Caco-2 (cell line): ENCODE data around the gene PRCP. TPM values are rescaled to one million over a fixed set of nuclear protein-coding genes. Genes with fewer than 3 reads are reported as not detected.

ENCODE experiments used
- BruUV-seq: library from RNA; stranded (reverse); fragments of 400-500 nt; replicated peaks from 2 replicates; lab custom pipeline; 2021; lab: Mats Ljungman, UMichigan
- CTCF ChIA-PET: fragments of 300-600 bp; sonication (Branson Sonifier 250); formaldehyde crosslinking; loops from one replicate; lab custom pipeline; 2022; ENCODE audit warnings: antibody characterized with exemption; lab: Charles Lee
- POLR2A ChIA-PET: fragments of 300-600 bp; sonication (Branson Sonifier 250); formaldehyde crosslinking; loops from one replicate; lab custom pipeline; 2022; ENCODE audit warnings: antibody characterized with exemption; lab: Charles Lee
- DNase-seq, 2 experiments: peaks; one replicate each; pipeline versions ENCODE4 v3.0.0 to v3.0.0-alpha.2; 2020 to 2022
- H3K27me3 ChIP-seq: replicated peaks from 2 replicates; pipeline ENCODE4 v1.6.0; 2011; ENCODE audit warnings: low read length; ENCODE audit not compliant: control insufficient read depth, insufficient read depth
- H3K36me3 ChIP-seq: 2 replicates; pipeline ENCODE4 v1.5.1; 2011; ENCODE audit warnings: low read length; ENCODE audit not compliant: control insufficient read depth, insufficient read depth
- H3K4me1 ChIP-seq: fragments of 250-450 bp; sonication (Bioruptor Pico); 2 replicates; pipeline ENCODE4 v1.5.1; 2020; ENCODE audit warnings: mild to moderate bottlenecking
- H3K4me3 ChIP-seq: 2 replicates; pipeline ENCODE4 v1.5.1; 2011; ENCODE audit warnings: low read depth, mild to moderate bottlenecking, control low read depth, low read length
- H3K9me3 ChIP-seq: fragments of 250-450 bp; sonication (Bioruptor Pico); 2 replicates; pipeline ENCODE4 v1.5.1; 2020; ENCODE audit warnings: mild to moderate bottlenecking, moderate library complexity
- H3K27ac Mint-ChIP-seq: one replicate; pipeline ENCODE4 v1.8.0; 2022; ENCODE audit warnings: mixed read lengths; ENCODE audit not compliant: unreplicated experiment
- H3K27me3 Mint-ChIP-seq: one replicate; pipeline ENCODE4 v1.8.0; 2022; ENCODE audit warnings: mixed read lengths; ENCODE audit not compliant: insufficient read depth, unreplicated experiment
- H3K36me3 Mint-ChIP-seq: one replicate; pipeline ENCODE4 v1.8.0; 2022; ENCODE audit warnings: mild to moderate bottlenecking, mixed read lengths; ENCODE audit not compliant: insufficient read depth, unreplicated experiment
- H3K4me1 Mint-ChIP-seq: one replicate; pipeline ENCODE4 v1.8.0; 2022; ENCODE audit warnings: low read depth, mixed read lengths; ENCODE audit not compliant: unreplicated experiment
- H3K4me3 Mint-ChIP-seq: one replicate; pipeline ENCODE4 v1.8.0; 2022; ENCODE audit warnings: mild to moderate bottlenecking, moderate library complexity, mixed read lengths; ENCODE audit not compliant: unreplicated experiment
- H3K9me3 Mint-ChIP-seq: one replicate; pipeline ENCODE4 v1.8.0; 2022; ENCODE audit warnings: mixed read lengths; ENCODE audit not compliant: unreplicated experiment
- intact Hi-C: fragments of 100-400 bp; cut with micrococcal nuclease; formaldehyde crosslinking; loops from one replicate; pipeline ENCODE4 v1.10.0; 2022; ENCODE audit not compliant: unreplicated experiment
- total RNA-seq: library from RNA; stranded (reverse); gene quantifications from 2 replicates; pipeline ENCODE4 v1.2.3, GENCODE V29; 2022
- TF ChIP-seq, protein P1 (sequence below), 2 experiments: fragments of 200-600 bp in 1 of 2; IDR thresholded peaks; 1 replicate in 1 of 2; 2 replicates in 1 of 2; pipeline versions ENCODE4 v1.5.1 to v1.8.0; 2011 to 2022; ENCODE audit warnings: antibody characterized with exemption in 1 of 2, control low read depth in 1 of 2, inconsistent platforms in 1 of 2, low read depth in 1 of 2, low read length in 1 of 2, mild to moderate bottlenecking in 1 of 2, moderate library complexity in 1 of 2; ENCODE audit not compliant: insufficient read depth in 1 of 2, severe bottlenecking in 1 of 2, unreplicated experiment in 1 of 2

Gene PRCP
- total RNA-seq, 1 experiment from 2014 or later: 107 TPM

DNA sequence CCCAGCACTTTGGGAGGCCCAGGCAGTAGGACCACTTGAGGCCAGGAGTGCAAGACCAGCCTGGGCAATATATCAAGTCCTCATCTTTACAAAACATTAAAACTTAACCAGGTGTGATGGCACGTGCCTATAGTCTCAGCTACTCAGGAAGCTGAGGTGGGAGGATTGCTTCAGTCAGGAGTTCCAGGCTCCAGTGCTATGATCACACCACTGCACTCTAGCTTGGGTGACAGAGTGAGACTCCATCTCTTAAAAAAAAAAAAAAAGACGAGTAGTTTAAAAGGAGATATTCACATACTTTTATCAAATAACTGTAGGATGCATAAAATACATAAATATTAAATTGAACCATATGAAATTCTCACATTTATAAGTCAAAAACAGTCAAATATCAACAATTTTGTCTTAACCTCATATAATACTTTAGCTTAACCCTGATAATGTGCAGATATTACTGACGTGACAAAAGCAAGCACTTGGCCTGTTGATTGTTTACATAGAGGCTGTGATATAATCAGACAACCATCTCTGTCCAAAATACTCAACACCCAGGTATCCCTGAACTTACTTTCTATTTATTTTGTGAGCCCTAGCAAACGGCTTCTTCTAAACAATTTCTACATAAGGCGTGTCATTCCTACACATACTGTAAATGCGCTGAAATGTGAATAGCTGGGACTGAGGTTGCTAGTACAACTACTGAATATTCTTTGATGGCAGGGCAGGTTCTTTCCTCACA is 57.0 kb downstream of the PRCP start:
- intact Hi-C loops: no loop called here
- Mint-ChIP-seq H3K36me3 (no peaks in the 10 kb centered on the region), H3K9me3 (no peaks in the 10 kb centered on the region), H3K27ac (no peak overlapping the region), H3K4me3 (no peak overlapping the region), H3K4me1 (no peaks in the 10 kb centered on the region), H3K27me3 (no peaks in the 10 kb centered on the region)
- BruUV-seq: no TSS peak
- no peaks in the 10 kb centered on the region for H3K36me3 ChIP-seq
- no peaks in the 10 kb centered on the region for H3K4me1 ChIP-seq
- POLR2A ChIA-PET: no interaction called here
- no peak for DNase-seq
- H3K4me3 ChIP-seq: no peak overlapping the region
- H3K9me3 ChIP-seq: no peaks in the 10 kb centered on the region
- CTCF ChIA-PET: interaction anchor here (2.2 kb wide), 1 partner anchor 24 kb away, joined by 6 read pairs; no protein-coding TSS in a partner anchor
- TF ChIP-seq, protein P1, sequence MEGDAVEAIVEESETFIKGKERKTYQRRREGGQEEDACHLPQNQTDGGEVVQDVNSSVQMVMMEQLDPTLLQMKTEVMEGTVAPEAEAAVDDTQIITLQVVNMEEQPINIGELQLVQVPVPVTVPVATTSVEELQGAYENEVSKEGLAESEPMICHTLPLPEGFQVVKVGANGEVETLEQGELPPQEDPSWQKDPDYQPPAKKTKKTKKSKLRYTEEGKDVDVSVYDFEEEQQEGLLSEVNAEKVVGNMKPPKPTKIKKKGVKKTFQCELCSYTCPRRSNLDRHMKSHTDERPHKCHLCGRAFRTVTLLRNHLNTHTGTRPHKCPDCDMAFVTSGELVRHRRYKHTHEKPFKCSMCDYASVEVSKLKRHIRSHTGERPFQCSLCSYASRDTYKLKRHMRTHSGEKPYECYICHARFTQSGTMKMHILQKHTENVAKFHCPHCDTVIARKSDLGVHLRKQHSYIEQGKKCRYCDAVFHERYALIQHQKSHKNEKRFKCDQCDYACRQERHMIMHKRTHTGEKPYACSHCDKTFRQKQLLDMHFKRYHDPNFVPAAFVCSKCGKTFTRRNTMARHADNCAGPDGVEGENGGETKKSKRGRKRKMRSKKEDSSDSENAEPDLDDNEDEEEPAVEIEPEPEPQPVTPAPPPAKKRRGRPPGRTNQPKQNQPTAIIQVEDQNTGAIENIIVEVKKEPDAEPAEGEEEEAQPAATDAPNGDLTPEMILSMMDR (IDR thresholded peaks at IDR 0.05; ENCODE audit: insufficient read depth in 1 of 2, low read depth in 1 of 2, low read length in 1 of 2, severe bottlenecking in 1 of 2, unreplicated experiment in 1 of 2): no peak
- no peaks in the 10 kb centered on the region for H3K27me3 ChIP-seq

DNA sequence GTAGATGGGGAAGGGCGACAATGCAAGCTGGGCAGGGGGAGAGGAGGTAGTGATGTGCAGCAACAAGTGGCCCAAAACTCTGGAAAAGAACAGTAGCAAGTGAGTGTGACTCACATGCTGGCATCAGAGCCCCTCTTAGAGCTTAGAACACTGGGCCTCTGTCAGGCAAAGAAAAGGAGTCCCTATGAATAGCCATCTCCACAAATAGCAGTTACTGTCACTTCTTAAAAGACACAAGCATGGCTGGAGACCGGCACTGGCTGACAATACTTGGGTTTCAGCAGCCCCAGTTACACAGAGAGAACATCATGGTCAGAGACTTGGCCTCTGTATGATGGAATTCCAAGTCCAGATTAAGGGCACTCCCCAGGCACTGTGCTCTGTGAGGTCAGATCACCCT is 58.2 kb downstream of the PRCP start:
- DNase-seq: no peak
- CTCF ChIA-PET: interaction anchor here (2.2 kb wide), 1 partner anchor 26 kb away, joined by 6 read pairs; no protein-coding TSS in a partner anchor
- Mint-ChIP-seq H3K9me3 (no peaks in the 10 kb centered on the region), H3K4me3 (no peak overlapping the region), H3K27me3 (no peaks in the 10 kb centered on the region), H3K36me3 (no peaks in the 10 kb centered on the region), H3K27ac (no peak overlapping the region), H3K4me1 (no peaks in the 10 kb centered on the region)
- BruUV-seq: no TSS peak
- POLR2A ChIA-PET: no interaction called here
- Histone ChIP-seq H3K4me3 (no peak overlapping the region), H3K9me3 (no peaks in the 10 kb centered on the region), H3K27me3 (no peaks in the 10 kb centered on the region), H3K36me3 (no peaks in the 10 kb centered on the region), H3K4me1 (no peaks in the 10 kb centered on the region)
- intact Hi-C loops: no loop called here
- TF ChIP-seq, protein P1 (IDR thresholded peaks at IDR 0.05; ENCODE audit: insufficient read depth in 1 of 2, low read depth in 1 of 2, low read length in 1 of 2, severe bottlenecking in 1 of 2, unreplicated experiment in 1 of 2): no peak

DNA sequence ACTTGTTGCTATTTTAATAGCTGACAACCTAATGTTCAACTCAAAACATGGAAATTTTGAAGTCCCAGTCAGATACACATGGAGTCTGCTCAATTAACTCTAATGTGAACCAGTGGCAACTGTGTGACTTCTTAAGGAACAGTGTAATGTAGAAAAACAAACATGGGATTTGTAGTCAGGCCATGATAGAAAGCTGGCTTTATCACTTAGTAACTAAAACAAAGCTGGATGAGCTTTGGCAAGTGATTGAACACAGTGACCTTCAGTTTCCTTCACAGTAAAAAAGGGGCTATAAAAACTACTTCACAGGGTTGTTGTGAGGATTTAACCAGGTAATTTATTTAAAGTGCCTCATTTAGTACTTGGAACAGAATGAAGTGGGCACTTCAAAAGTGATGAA is 62.6 kb downstream of the PRCP start:
- no peaks in the 10 kb centered on the region for H3K4me1 ChIP-seq
- H3K9me3 ChIP-seq: no peaks in the 10 kb centered on the region
- no peaks in the 10 kb centered on the region; the same call in 1 of the 2 replicates for H3K36me3 ChIP-seq
- ChIA-PET POLR2A (no interaction called here), CTCF (interaction anchor here (0.6 kb wide), 1 partner anchor 18 kb away, joined by 3 read pairs; no protein-coding TSS in a partner anchor)
- TF ChIP-seq, protein P1 (IDR thresholded peaks at IDR 0.05; ENCODE audit: insufficient read depth in 1 of 2, low read depth in 1 of 2, low read length in 1 of 2, severe bottlenecking in 1 of 2, unreplicated experiment in 1 of 2): no peak
- no peak for DNase-seq
- Mint-ChIP-seq H3K36me3 (no peaks in the 10 kb centered on the region), H3K4me3 (no peak overlapping the region), H3K9me3 (no peaks in the 10 kb centered on the region), H3K27me3 (no peaks in the 10 kb centered on the region), H3K27ac (no peak overlapping the region), H3K4me1 (no peaks in the 10 kb centered on the region)
- intact Hi-C loops: no loop called here
- no peaks in the 10 kb centered on the region for H3K27me3 ChIP-seq
- no TSS peak for BruUV-seq
- no peak overlapping the region for H3K4me3 ChIP-seq
